Fibroblast of lung (primary cell): ENCODE measurements around the gene NCOA7. TPM values are rescaled to one million over a fixed set of nuclear protein-coding genes. Genes with fewer than 3 reads are reported as not detected.

Source experiments
- DNase-seq, 2 donors: peaks; one replicate each; pipeline versions ENCODE4 v3.0.0 to v3.0.0-alpha.2; 2010; ENCODE audit warnings: low read depth in 2 of 2
- H2AFZ ChIP-seq: 2 replicates; pipeline ENCODE4 v1.5.1; 2012; ENCODE audit warnings: low read length, control low read depth, inconsistent platforms
- H3K27ac ChIP-seq: 2 replicates; pipeline ENCODE4 v1.5.1; 2011; ENCODE audit warnings: low read length, control low read depth; ENCODE audit not compliant: insufficient read depth
- H3K27me3 ChIP-seq: 2 replicates; pipeline ENCODE4 v1.5.1; 2011; ENCODE audit warnings: mild to moderate bottlenecking, low read length; ENCODE audit not compliant: control insufficient read depth, insufficient read depth
- H3K36me3 ChIP-seq: 2 replicates; pipeline ENCODE4 v1.5.1; 2011; ENCODE audit warnings: low read length; ENCODE audit not compliant: control insufficient read depth, insufficient read depth
- H3K4me1 ChIP-seq: 2 replicates; pipeline ENCODE4 v1.5.1; 2011; ENCODE audit warnings: low read length; ENCODE audit not compliant: control insufficient read depth, insufficient read depth; ENCODE audit errors: extremely low read depth
- H3K4me2 ChIP-seq: 2 replicates; pipeline ENCODE4 v1.5.1; 2011; ENCODE audit warnings: low read length, control low read depth; ENCODE audit not compliant: insufficient read depth; ENCODE audit errors: extremely low read depth
- H3K4me3 ChIP-seq, 4 experiments: fragments of 200-600 bp in 1 of 4; sonication (generic) in 1 of 4; replicated peaks in 1 of 4; 2 replicates each; pipeline ENCODE4 v1.5.1; 2011 to 2016; ENCODE audit warnings: low read length in 4 of 4, low read depth in 3 of 4, mild to moderate bottlenecking in 3 of 4, control low read depth in 2 of 4, inconsistent platforms in 1 of 4, mixed read lengths in 1 of 4; ENCODE audit not compliant: insufficient read depth in 1 of 4; ENCODE audit errors: control extremely low read depth in 1 of 4
- H3K79me2 ChIP-seq: 2 replicates; pipeline ENCODE4 v1.5.1; 2012; ENCODE audit warnings: mild to moderate bottlenecking, low read length, inconsistent platforms; ENCODE audit not compliant: control insufficient read depth, insufficient read depth
- H3K9ac ChIP-seq: 2 replicates; pipeline ENCODE4 v1.5.1; 2011; ENCODE audit warnings: mild to moderate bottlenecking, low read length, control low read depth; ENCODE audit not compliant: insufficient read depth
- H3K9me3 ChIP-seq: 2 replicates; pipeline ENCODE4 v1.5.1; 2012; ENCODE audit warnings: low read depth, low read length; ENCODE audit not compliant: control insufficient read depth, insufficient read depth
- H4K20me1 ChIP-seq: 2 replicates; pipeline ENCODE4 v1.5.1; 2011; ENCODE audit warnings: low read length; ENCODE audit not compliant: control insufficient read depth, insufficient read depth; ENCODE audit errors: extremely low read depth
- CTCF ChIP-seq, 2 donors: IDR thresholded peaks in 1 of 2; conservative IDR thresholded peaks in 1 of 2; 1 replicate in 1 of 2; 2 replicates in 1 of 2; pipeline ENCODE4 v1.5.1; 2011 to 2012; ENCODE audit warnings: low read length in 2 of 2, control low read depth in 1 of 2, inconsistent platforms in 1 of 2, low read depth in 1 of 2, mild to moderate bottlenecking in 1 of 2
- EZH2 ChIP-seq: IDR thresholded peaks from 2 replicates; pipeline ENCODE4 v1.5.1; 2012; ENCODE audit warnings: low read length, control low read depth, mild to moderate bottlenecking; ENCODE audit errors: missing control alignments
- polyA plus RNA-seq, 2 donors: library from polyadenylated mRNA; depleted of rRNA in 1 of 2; stranded (reverse) in 1 of 2; unstranded in 1 of 2; fragments of >200 nt; gene quantifications; 2 replicates each; pipeline ENCODE4 v1.2.1, GENCODE V29; 2011 to 2012; ENCODE audit warnings: missing spikeins in 1 of 2
- total RNA-seq: library from RNA; depleted of rRNA; stranded (reverse); fragments of >200 nt; gene quantifications from 2 replicates; pipeline ENCODE4 v1.2.1, GENCODE V29; 2014

The NCOA7 gene
- total and polyA plus RNA-seq, 2 donors (not counting 1 experiment from before 2014, with no cell fraction given): 13.7 to 49.9 TPM

- Histone ChIP-seq H3K27me3 (no peaks in the 10 kb centered on the region), H3K27ac (peak overlapping the region; percentile 67), H3K4me2 (peak overlapping the region; percentile 26), H3K9me3 (no peaks in the 10 kb centered on the region), H3K36me3 (no peaks in the 10 kb centered on the region), H3K79me2 (no peaks in the 10 kb centered on the region), H3K9ac (no peak overlapping the region), H2AFZ (no peak overlapping the region), H3K4me1 (peaks cover 14% of the 10 kb centered on the region), H3K4me3 (no peak overlapping the region), H4K20me1 (no peaks in the 10 kb centered on the region)
- peak; percentile 36 to 82 for DNase-seq
- TF ChIP-seq EZH2: no peak
- no peak for TF ChIP-seq CTCF (conservative IDR thresholded peaks at IDR 0.05 in 1 of 2, IDR thresholded peaks at IDR 0.05 in 1 of 2; ENCODE audit: low read depth in 1 of 2, low read length in 2 of 2)
Measured at GRCh38 chr6:125945378-125946141, 154.8 kb downstream of the NCOA7 start.

GRCh38 chr6:125947615-125948014 lies 156.9 kb downstream of the NCOA7 start:
- TF ChIP-seq CTCF (conservative IDR thresholded peaks at IDR 0.05 in 1 of 2, IDR thresholded peaks at IDR 0.05 in 1 of 2; ENCODE audit: low read depth in 1 of 2, low read length in 2 of 2) (no peak), EZH2 (no peak)
- H3K4me1 ChIP-seq: peaks cover 14% of the 10 kb centered on the region
- no peak overlapping the region for H3K4me2 ChIP-seq
- H3K9ac ChIP-seq: no peak overlapping the region
- no peaks in the 10 kb centered on the region for H3K9me3 ChIP-seq
- no peaks in the 10 kb centered on the region for H3K36me3 ChIP-seq
- H2AFZ ChIP-seq: no peak overlapping the region
- H4K20me1 ChIP-seq: no peaks in the 10 kb centered on the region
- DNase-seq: peak; percentile 50 to 74
- H3K4me3 ChIP-seq: no peak overlapping the region
- no peak overlapping the region for H3K27ac ChIP-seq
- H3K79me2 ChIP-seq: no peaks in the 10 kb centered on the region
- no peaks in the 10 kb centered on the region for H3K27me3 ChIP-seq

- H3K9ac ChIP-seq: no peak overlapping the region
- H3K4me1 ChIP-seq: peaks cover 14% of the 10 kb centered on the region
Measured at GRCh38 chr6:125948455-125948854, 157.7 kb downstream of the NCOA7 start.

More at GRCh38 chr6:125948455-125948854, 157.7 kb downstream of the NCOA7 start:
- no peaks in the 10 kb centered on the region for H3K79me2 ChIP-seq
- H3K36me3 ChIP-seq: no peaks in the 10 kb centered on the region
- H3K27me3 ChIP-seq: no peaks in the 10 kb centered on the region
- no peak for DNase-seq
- H3K27ac ChIP-seq: no peak overlapping the region
- no peak overlapping the region for H3K4me3 ChIP-seq
- no peaks in the 10 kb centered on the region for H4K20me1 ChIP-seq
- H2AFZ ChIP-seq: no peak overlapping the region
- TF ChIP-seq CTCF (conservative IDR thresholded peaks at IDR 0.05 in 1 of 2, IDR thresholded peaks at IDR 0.05 in 1 of 2; ENCODE audit: low read depth in 1 of 2, low read length in 2 of 2) (no peak), EZH2 (no peak)
- no peak overlapping the region for H3K4me2 ChIP-seq
- no peaks in the 10 kb centered on the region for H3K9me3 ChIP-seq
